Measurements from ENCODE around the gene CSF1R.
A peak's percentile ranks its signal among the peaks of the same experiment; 100 is the strongest.

- TF ChIP-seq CTCF (IDR thresholded peaks at IDR 0.05) (no peak), POLR2AphosphoS5 (IDR thresholded peaks at IDR 0.05) (peak in 1 of 2 donors; percentile 10), POLR2A (IDR thresholded peaks at IDR 0.05; ENCODE audit: low read depth) (no peak)
These were observed 45.8 kb upstream of the CSF1R start for GRCh38 chr5:150131978-150132694.

All from esophagus muscularis mucosa (tissue), 3 donors.